HEK293 (cell line): ENCODE data around the gene MID2.

Source experiments
- CTCF ChIA-PET: fragments of 350-600 bp; formaldehyde crosslinking; extraction: SDS; loops from one replicate; lab custom pipeline; 2021; ENCODE audit warnings: antibody characterized with exemption; lab: Yijun Ruan, JAX
- POLR2A ChIA-PET: fragments of 300-600 bp; formaldehyde crosslinking; extraction: SDS; loops from one replicate; lab custom pipeline; 2020; ENCODE audit warnings: antibody characterized with exemption, inconsistent platforms; lab: Yijun Ruan, JAX
- H3K27ac ChIP-seq: fragments of 200-500 bp; sonication (Bioruptor generic); 2 replicates; pipeline ENCODE4 v1.5.1; 2014; ENCODE audit warnings: low read depth, low read length, control low read depth, inconsistent platforms; ENCODE audit errors: extremely low read depth
- H3K36me3 ChIP-seq, 2 experiments: fragments of 200-500 bp in 1 of 2; sonication (Bioruptor generic) in 1 of 2; 1 replicate in 1 of 2; 2 replicates in 1 of 2; pipeline ENCODE4 v1.5.1; 2014 to 2017; ENCODE audit warnings: inconsistent platforms in 2 of 2, low read length in 2 of 2; ENCODE audit not compliant: control insufficient read depth in 2 of 2, insufficient read depth in 1 of 2
- H3K4me1 ChIP-seq: fragments of 200-500 bp; sonication (Bioruptor generic); 2 replicates; pipeline ENCODE4 v1.5.1; 2014; ENCODE audit warnings: mild to moderate bottlenecking, low read length, inconsistent platforms; ENCODE audit not compliant: control insufficient read depth, insufficient read depth
- H3K4me3 ChIP-seq: 2 replicates; pipeline ENCODE4 v1.5.1; 2011; ENCODE audit warnings: low read depth, mild to moderate bottlenecking, control low read depth, low read length, moderate library complexity
- H3K9me3 ChIP-seq: fragments of 200-500 bp; sonication (Bioruptor generic); 2 replicates; pipeline ENCODE4 v1.5.1; 2014; ENCODE audit warnings: low read depth, low read length, inconsistent platforms; ENCODE audit not compliant: control insufficient read depth, insufficient read depth
- EGR2 ChIP-seq: fragments of 450-650 bp; formaldehyde crosslinking; IDR thresholded peaks from 2 replicates; pipeline ENCODE4 v1.5.1; 2016; ENCODE audit warnings: low read depth, missing biosample characterization, missing genetic modification characterization
- GLIS1 ChIP-seq: fragments of 450-650 bp; formaldehyde crosslinking; IDR thresholded peaks from 2 replicates; pipeline ENCODE4 v1.5.1; 2016; ENCODE audit warnings: missing biosample characterization, missing genetic modification characterization
- KLF9 ChIP-seq: fragments of 450-650 bp; formaldehyde crosslinking; IDR thresholded peaks from 2 replicates; pipeline ENCODE4 v1.5.1; 2016; ENCODE audit warnings: missing biosample characterization, missing genetic modification characterization, low read depth
- PRDM6 ChIP-seq: fragments of 450-650 bp; formaldehyde crosslinking; IDR thresholded peaks from 2 replicates; pipeline ENCODE4 v1.5.1; 2017; ENCODE audit warnings: missing biosample characterization, missing genetic modification characterization
- SP7 ChIP-seq: fragments of 450-650 bp; formaldehyde crosslinking; IDR thresholded peaks from 2 replicates; pipeline ENCODE4 v1.5.1; 2016; ENCODE audit warnings: missing biosample characterization, missing genetic modification characterization
- WT1 ChIP-seq: fragments of 450-650 bp; formaldehyde crosslinking; IDR thresholded peaks from 2 replicates; pipeline ENCODE4 v1.5.1; 2016; ENCODE audit warnings: missing biosample characterization, missing genetic modification characterization
- ZBTB17 ChIP-seq: fragments of 450-650 bp; formaldehyde crosslinking; IDR thresholded peaks from 2 replicates; pipeline ENCODE4 v1.5.1; 2016; ENCODE audit warnings: missing biosample characterization, missing genetic modification characterization
- ZBTB44 ChIP-seq: fragments of 450-650 bp; IDR thresholded peaks from 2 replicates; pipeline ENCODE4 v1.5.1; 2018; ENCODE audit warnings: missing biosample characterization, mild to moderate bottlenecking, missing genetic modification characterization
- ZBTB48 ChIP-seq: fragments of 450-650 bp; formaldehyde crosslinking; IDR thresholded peaks from 2 replicates; pipeline ENCODE4 v1.5.1; 2016; ENCODE audit warnings: missing biosample characterization, missing genetic modification characterization
- ZEB2 ChIP-seq: fragments of 450-650 bp; formaldehyde crosslinking; IDR thresholded peaks from 2 replicates; pipeline ENCODE4 v1.5.1; 2016; ENCODE audit warnings: missing biosample characterization, missing genetic modification characterization
- ZNF155 ChIP-seq: fragments of 450-650 bp; formaldehyde crosslinking; IDR thresholded peaks from 2 replicates; pipeline ENCODE4 v1.5.1; 2016; ENCODE audit warnings: missing biosample characterization, missing genetic modification characterization
- ZNF19 ChIP-seq: fragments of 450-650 bp; formaldehyde crosslinking; IDR thresholded peaks from 2 replicates; pipeline ENCODE4; 2016; ENCODE audit warnings: missing biosample characterization, missing genetic modification characterization, low read depth
- ZNF223 ChIP-seq: fragments of 450-650 bp; formaldehyde crosslinking; IDR thresholded peaks from 2 replicates; pipeline ENCODE4 v1.5.1; 2016; ENCODE audit warnings: missing biosample characterization, missing genetic modification characterization
- ZNF366 ChIP-seq: fragments of 450-650 bp; formaldehyde crosslinking; conservative IDR thresholded peaks from 2 replicates; pipeline ENCODE4 v1.5.1; 2016; ENCODE audit warnings: missing biosample characterization, missing genetic modification characterization
- ZNF423 ChIP-seq: fragments of 450-650 bp; formaldehyde crosslinking; IDR thresholded peaks from 2 replicates; pipeline ENCODE4 v1.5.1; 2016; ENCODE audit warnings: missing biosample characterization, missing genetic modification characterization
- ZNF433 ChIP-seq: fragments of 450-650 bp; formaldehyde crosslinking; IDR thresholded peaks from 2 replicates; pipeline ENCODE4 v1.5.1; 2016; ENCODE audit warnings: missing biosample characterization, missing genetic modification characterization, low read depth
- ZNF48 ChIP-seq: fragments of 450-650 bp; formaldehyde crosslinking; IDR thresholded peaks from 2 replicates; pipeline ENCODE4 v1.5.1; 2016; ENCODE audit warnings: missing biosample characterization, missing genetic modification characterization
- ZNF514 ChIP-seq: fragments of 450-650 bp; formaldehyde crosslinking; IDR thresholded peaks from 2 replicates; pipeline ENCODE4 v1.5.1; 2016; ENCODE audit warnings: missing biosample characterization, missing genetic modification characterization
- ZNF518A ChIP-seq: fragments of 450-650 bp; formaldehyde crosslinking; conservative IDR thresholded peaks from 2 replicates; pipeline ENCODE4 v1.5.1; 2016; ENCODE audit warnings: low read depth, missing biosample characterization, missing genetic modification characterization
- ZNF521 ChIP-seq: fragments of 450-650 bp; formaldehyde crosslinking; IDR thresholded peaks from 2 replicates; pipeline ENCODE4 v1.5.1; 2017; ENCODE audit warnings: missing biosample characterization, mild to moderate bottlenecking, missing genetic modification characterization
- ZNF555 ChIP-seq: fragments of 450-650 bp; formaldehyde crosslinking; conservative IDR thresholded peaks from 2 replicates; pipeline ENCODE4 v1.5.1; 2017; ENCODE audit warnings: missing biosample characterization, mild to moderate bottlenecking, missing genetic modification characterization, inconsistent platforms
- ZNF654 ChIP-seq: fragments of 450-650 bp; formaldehyde crosslinking; IDR thresholded peaks from 2 replicates; pipeline ENCODE4 v1.5.1; 2016; ENCODE audit warnings: low read depth, missing biosample characterization, missing genetic modification characterization

Gene MID2

GRCh38 chrX:107970073-107970472, 144.4 kb downstream of the MID2 start:
- ChIA-PET CTCF (interaction anchor here (0.6 kb wide), 1 partner anchor 541 kb away, joined by 3 read pairs; no protein-coding TSS in a partner anchor), POLR2A (no interaction called here)
- Histone ChIP-seq H3K4me1 (no peaks in the 10 kb centered on the region), H3K36me3 (no peaks in the 10 kb centered on the region), H3K9me3 (no peaks in the 10 kb centered on the region), H3K4me3 (no peak overlapping the region), H3K27ac (no peak overlapping the region)
- TF ChIP-seq ZNF514 (tag by site-specific recombination) (no peak), SP7 (no peak), ZNF521 (no peak), KLF9 (tag by site-specific recombination) (no peak), ZNF48 (tag by site-specific recombination) (no peak), ZNF19 (tag by site-specific recombination) (no peak), ZEB2 (tag by site-specific recombination) (no peak), ZNF433 (no peak), ZNF223 (no peak), ZNF654 (tag by site-specific recombination) (no peak), ZNF555 (tag by site-specific recombination) (no peak), GLIS1 (tag by site-specific recombination) (no peak), ZBTB44 (tag by site-specific recombination) (no peak), ZNF155 (tag by site-specific recombination) (no peak), PRDM6 (no peak), ZNF366 (tag by site-specific recombination) (no peak), ZNF423 (tag by site-specific recombination) (no peak), ZBTB17 (tag by site-specific recombination) (no peak)

GRCh38 chrX:107971636-107972035, 146.0 kb downstream of the MID2 start:
- no peak overlapping the region for H3K27ac ChIP-seq
- TF ChIP-seq WT1 (tag by site-specific recombination) (no peak), EGR2 (tag by site-specific recombination) (no peak), ZBTB48 (tag by site-specific recombination) (no peak), ZNF518A (tag by site-specific recombination) (no peak)
- CTCF ChIA-PET: interaction anchor here (1.0 kb wide), 1 partner anchor 49 kb away, joined by 4 read pairs; no protein-coding TSS in a partner anchor
- H3K4me1 ChIP-seq: no peaks in the 10 kb centered on the region
- H3K9me3 ChIP-seq: no peaks in the 10 kb centered on the region
- POLR2A ChIA-PET: no interaction called here
- no peak overlapping the region for H3K4me3 ChIP-seq
- H3K36me3 ChIP-seq: no peaks in the 10 kb centered on the region
